Neural cell (in vitro differentiated cells): ENCODE data around the gene DUT. TPM values are rescaled to one million over a fixed set of nuclear protein-coding genes. Genes with fewer than 3 reads are reported as not detected.

Source experiments
- H2AFZ ChIP-seq: fragments of 200-600, 300-800 bp; sonication (generic), shearing (Covaris generic); 2 replicates; pipeline ENCODE4 v1.6.0; 2014; ENCODE audit warnings: low read depth, mild to moderate bottlenecking, antibody characterized with exemption, low read length, moderate library complexity
- H3F3A ChIP-seq: fragments of 200-600 bp; shearing (Covaris generic); 2 replicates; pipeline ENCODE4 v1.6.1; 2016; ENCODE audit warnings: mild to moderate bottlenecking, moderate library complexity, mixed read lengths, antibody characterized with exemption, low read length; ENCODE audit not compliant: insufficient read depth, poor library complexity, severe bottlenecking
- H3K27ac ChIP-seq: fragments of 200-600, 300-800 bp; sonication (generic), shearing (Covaris generic); 2 replicates; pipeline ENCODE4 v1.5.1; 2014; ENCODE audit warnings: mild to moderate bottlenecking, low read length, moderate library complexity
- H3K27me3 ChIP-seq: fragments of 300-800, 200-600 bp; sonication (generic), shearing (Covaris generic); 2 replicates; pipeline ENCODE4 v1.6.0; 2014; ENCODE audit warnings: mild to moderate bottlenecking, low read depth, low read length, moderate library complexity; ENCODE audit not compliant: insufficient read depth
- H3K36me3 ChIP-seq: fragments of 300-800, 200-600 bp; sonication (generic), shearing (Covaris generic); 2 replicates; pipeline ENCODE4 v1.5.1; 2014; ENCODE audit warnings: mild to moderate bottlenecking, antibody characterized with exemption, low read length, moderate library complexity; ENCODE audit not compliant: insufficient read depth
- H3K4me2 ChIP-seq: fragments of 300-800, 200-600 bp; sonication (generic), shearing (Covaris generic); 2 replicates; pipeline ENCODE4 v1.6.0; 2014; ENCODE audit warnings: mild to moderate bottlenecking, low read length
- H3K4me3 ChIP-seq: fragments of 300-800, 200-600 bp; sonication (generic), shearing (Covaris generic); 2 replicates; pipeline ENCODE4 v1.5.1; 2014; ENCODE audit warnings: mild to moderate bottlenecking, low read length, moderate library complexity
- H3K79me2 ChIP-seq: fragments of 200-600 bp; shearing (Covaris generic); replicated peaks from 2 replicates; pipeline ENCODE4 v1.6.0; 2014; ENCODE audit warnings: mild to moderate bottlenecking, low read length, moderate library complexity; ENCODE audit not compliant: insufficient read depth
- H3K9ac ChIP-seq: fragments of 300-800, 200-600 bp; sonication (generic), shearing (Covaris generic); 2 replicates; pipeline ENCODE4 v1.6.1; 2016; ENCODE audit warnings: mild to moderate bottlenecking, low read length, mixed read lengths
- H3K9me2 ChIP-seq: fragments of 200-600 bp; shearing (Covaris generic); 2 replicates; pipeline ENCODE4 v1.6.1; 2016; ENCODE audit warnings: mild to moderate bottlenecking, low read length, mixed read lengths; ENCODE audit not compliant: insufficient read depth
- H3K9me3 ChIP-seq: fragments of 200-600, 300-800 bp; sonication (generic), shearing (Covaris generic); 2 replicates; pipeline ENCODE4 v1.6.1; 2016; ENCODE audit warnings: mild to moderate bottlenecking, mixed run types, low read length, moderate library complexity, mixed read lengths
- H4K20me1 ChIP-seq: fragments of 200-600 bp; shearing (Covaris generic); 2 replicates; pipeline ENCODE4 v1.6.1; 2016; ENCODE audit warnings: mild to moderate bottlenecking, mixed run types; ENCODE audit not compliant: insufficient read depth
- EP300 ChIP-seq: fragments of 450-650 bp; conservative IDR thresholded peaks from 2 replicates; pipeline ENCODE4 v1.6.1; 2014; ENCODE audit warnings: antibody characterized with exemption, mild to moderate bottlenecking, moderate library complexity; ENCODE audit not compliant: poor library complexity, severe bottlenecking
- EZH2 ChIP-seq: fragments of 200-600, 300-800 bp; shearing (Covaris generic), sonication (generic); IDR thresholded peaks from 2 replicates; pipeline ENCODE4 v1.6.1; 2014; ENCODE audit warnings: antibody characterized with exemption, low read length, borderline replicate concordance, mild to moderate bottlenecking; ENCODE audit not compliant: insufficient read depth, poor library complexity, severe bottlenecking
- MXI1 ChIP-seq: fragments of 450-650 bp; conservative IDR thresholded peaks from 2 replicates; pipeline ENCODE4 v1.6.1; 2014; ENCODE audit warnings: antibody characterized with exemption, mild to moderate bottlenecking; ENCODE audit not compliant: poor library complexity, severe bottlenecking
- POLR2AphosphoS5 ChIP-seq: IDR thresholded peaks from 2 replicates; pipeline ENCODE4 v1.6.1; 2012
- RAD21 ChIP-seq: fragments of 450-650 bp; conservative IDR thresholded peaks from 2 replicates; pipeline ENCODE4 v1.6.1; 2014; ENCODE audit warnings: antibody characterized with exemption, mild to moderate bottlenecking, moderate library complexity
- REST ChIP-seq: IDR thresholded peaks from 2 replicates; pipeline ENCODE4 v1.6.1; 2012; ENCODE audit warnings: borderline replicate concordance
- SMC3 ChIP-seq: fragments of 450-650 bp; conservative IDR thresholded peaks from 2 replicates; pipeline ENCODE4 v1.6.1; 2014; ENCODE audit warnings: antibody characterized with exemption, mild to moderate bottlenecking, moderate library complexity; ENCODE audit not compliant: poor library complexity
- TAF1 ChIP-seq: IDR thresholded peaks from 2 replicates; pipeline ENCODE4 v1.6.1; 2012; ENCODE audit warnings: low read depth
- polyA plus RNA-seq: library from polyadenylated mRNA; depleted of rRNA; stranded (reverse); fragments of >200 nt; gene quantifications from 2 replicates; pipeline ENCODE4 v1.2.3, GENCODE V29; 2014
- TF ChIP-seq, protein P1 (sequence below): fragments of 450-650 bp; IDR thresholded peaks from 2 replicates; pipeline ENCODE4 v1.5.1; 2014; ENCODE audit warnings: antibody characterized with exemption, mild to moderate bottlenecking, moderate library complexity; ENCODE audit not compliant: poor library complexity, severe bottlenecking

The DUT gene
- polyA plus RNA-seq, 1 donor from 2014 or later, result 263 TPM

GRCh38 chr15:48373821-48374451, 42.7 kb downstream of the DUT start:
- H3K9ac ChIP-seq, result no peak overlapping the region
- no peaks in the 10 kb centered on the region for H3F3A ChIP-seq
- H3K27ac ChIP-seq, result no peak overlapping the region
- no peaks in the 10 kb centered on the region for H3K36me3 ChIP-seq
- H3K9me3 ChIP-seq, result no peaks in the 10 kb centered on the region
- no peak overlapping the region for H3K4me2 ChIP-seq
- no peak overlapping the region for H3K4me3 ChIP-seq
- TF ChIP-seq, protein P1, sequence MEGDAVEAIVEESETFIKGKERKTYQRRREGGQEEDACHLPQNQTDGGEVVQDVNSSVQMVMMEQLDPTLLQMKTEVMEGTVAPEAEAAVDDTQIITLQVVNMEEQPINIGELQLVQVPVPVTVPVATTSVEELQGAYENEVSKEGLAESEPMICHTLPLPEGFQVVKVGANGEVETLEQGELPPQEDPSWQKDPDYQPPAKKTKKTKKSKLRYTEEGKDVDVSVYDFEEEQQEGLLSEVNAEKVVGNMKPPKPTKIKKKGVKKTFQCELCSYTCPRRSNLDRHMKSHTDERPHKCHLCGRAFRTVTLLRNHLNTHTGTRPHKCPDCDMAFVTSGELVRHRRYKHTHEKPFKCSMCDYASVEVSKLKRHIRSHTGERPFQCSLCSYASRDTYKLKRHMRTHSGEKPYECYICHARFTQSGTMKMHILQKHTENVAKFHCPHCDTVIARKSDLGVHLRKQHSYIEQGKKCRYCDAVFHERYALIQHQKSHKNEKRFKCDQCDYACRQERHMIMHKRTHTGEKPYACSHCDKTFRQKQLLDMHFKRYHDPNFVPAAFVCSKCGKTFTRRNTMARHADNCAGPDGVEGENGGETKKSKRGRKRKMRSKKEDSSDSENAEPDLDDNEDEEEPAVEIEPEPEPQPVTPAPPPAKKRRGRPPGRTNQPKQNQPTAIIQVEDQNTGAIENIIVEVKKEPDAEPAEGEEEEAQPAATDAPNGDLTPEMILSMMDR, result no peak
- no peak for TF ChIP-seq EZH2
- no peak for TF ChIP-seq EP300
- no peak for TF ChIP-seq POLR2AphosphoS5
- TF ChIP-seq REST, result no peak
- TF ChIP-seq TAF1, result no peak
- TF ChIP-seq SMC3, result no peak
- TF ChIP-seq MXI1, result no peak
- TF ChIP-seq RAD21, result no peak
- H2AFZ ChIP-seq, result no peak overlapping the region
- no peaks in the 10 kb centered on the region for H3K27me3 ChIP-seq
- H4K20me1 ChIP-seq, result no peaks in the 10 kb centered on the region
- H3K79me2 ChIP-seq, result no peaks in the 10 kb centered on the region
- no peaks in the 10 kb centered on the region for H3K9me2 ChIP-seq

DNA sequence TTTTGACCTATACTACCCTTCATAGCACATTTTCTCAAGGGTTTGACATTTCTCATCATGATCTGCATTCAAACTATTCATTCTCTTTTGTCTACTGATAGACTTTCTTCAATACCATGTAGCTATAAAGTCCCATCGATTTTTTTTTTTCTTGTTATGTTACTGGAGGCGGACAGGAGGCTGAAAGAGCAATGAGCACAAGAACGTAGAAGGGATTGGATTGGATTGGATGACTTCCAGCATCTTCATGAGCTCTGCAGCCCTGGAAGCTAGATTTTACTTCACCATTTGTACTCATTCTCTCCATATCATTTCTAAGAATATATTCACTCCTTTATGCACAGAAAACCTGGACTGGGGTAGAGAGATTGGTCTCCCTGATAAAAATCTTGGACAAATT, 43.2 kb downstream of the DUT start:
- Histone ChIP-seq H3K27ac (no peak overlapping the region), H3K36me3 (no peaks in the 10 kb centered on the region), H3K9me2 (no peaks in the 10 kb centered on the region), H3K4me2 (no peak overlapping the region), H3K9ac (no peak overlapping the region), H4K20me1 (no peaks in the 10 kb centered on the region), H3F3A (no peaks in the 10 kb centered on the region), H3K79me2 (no peaks in the 10 kb centered on the region), H3K27me3 (no peaks in the 10 kb centered on the region), H2AFZ (no peak overlapping the region), H3K9me3 (no peaks in the 10 kb centered on the region), H3K4me3 (no peak overlapping the region)
- TF ChIP-seq, protein P1, result no peak
- no peak for TF ChIP-seq MXI1
- no peak for TF ChIP-seq TAF1
- no peak for TF ChIP-seq RAD21
- no peak for TF ChIP-seq REST
- no peak for TF ChIP-seq EZH2
- TF ChIP-seq POLR2AphosphoS5, result no peak
- no peak for TF ChIP-seq SMC3
- TF ChIP-seq EP300, result no peak
